Smooth muscle cell (in vitro differentiated cells): ENCODE data around the gene PTDSS2. TPM values are rescaled to one million over a fixed set of nuclear protein-coding genes. Genes with fewer than 3 reads are reported as not detected.
A peak's percentile ranks its signal among the peaks of the same experiment; 100 is the strongest.

Experiments
- DNase-seq: peaks from one replicate; lab custom pipeline; 2025; ENCODE audit not compliant: unreplicated experiment; lab: John Stamatoyannopoulos, UW
- H2AFZ ChIP-seq: fragments of 200-600 bp; sonication (generic); 2 replicates; pipeline ENCODE4 v1.6.0; 2016; ENCODE audit warnings: antibody characterized with exemption, low read depth, mild to moderate bottlenecking
- H3F3A ChIP-seq: fragments of 200-600 bp; sonication (generic); 2 replicates; pipeline ENCODE4 v1.6.0; 2017; ENCODE audit warnings: antibody characterized with exemption, low read depth
- H3K27ac ChIP-seq: fragments of 200-600 bp; sonication (generic); 2 replicates; pipeline ENCODE4 v1.5.1; 2016; ENCODE audit warnings: low read depth, mild to moderate bottlenecking
- H3K27me3 ChIP-seq: fragments of 200-600 bp; sonication (generic); 2 replicates; pipeline ENCODE4 v1.6.1; 2016; ENCODE audit warnings: low read depth, mild to moderate bottlenecking
- H3K36me3 ChIP-seq: fragments of 200-600 bp; sonication (generic); 2 replicates; pipeline ENCODE4 v1.5.1; 2016; ENCODE audit warnings: low read depth
- H3K4me1 ChIP-seq: fragments of 200-600 bp; sonication (generic); 2 replicates; pipeline ENCODE4 v1.5.1; 2016; ENCODE audit warnings: low read depth
- H3K4me2 ChIP-seq: fragments of 200-600 bp; sonication (generic); 2 replicates; pipeline ENCODE4 v1.6.0; 2016; ENCODE audit warnings: mild to moderate bottlenecking
- H3K4me3 ChIP-seq: fragments of 200-600 bp; sonication (generic); 2 replicates; pipeline ENCODE4 v1.5.1; 2016; ENCODE audit warnings: mild to moderate bottlenecking
- H3K79me2 ChIP-seq: fragments of 200-600 bp; sonication (generic); 2 replicates; pipeline ENCODE4 v1.6.0; 2016; ENCODE audit warnings: low read depth, mild to moderate bottlenecking
- H3K9ac ChIP-seq: fragments of 200-600 bp; sonication (generic); 2 replicates; pipeline ENCODE4 v1.6.0; 2016; ENCODE audit warnings: low read depth
- H3K9me3 ChIP-seq: fragments of 200-600 bp; sonication (generic); replicated peaks from 2 replicates; pipeline ENCODE4 v1.5.1; 2016; ENCODE audit warnings: low read depth
- H4K20me1 ChIP-seq: fragments of 200-600 bp; sonication (generic); 2 replicates; pipeline ENCODE4 v1.6.0; 2016; ENCODE audit warnings: low read depth
- WGBS: methylation state at CpG from one replicate; pipeline ENCODE4 v1.1.7; 2016; ENCODE audit warnings: low lambda C conversion rate; 5-methylcytosine and 5-hydroxymethylcytosine counted together
- polyA plus RNA-seq: library from polyadenylated mRNA; unstranded; fragments of >200 nt; fragmentation: Nextera tagmentation; extraction: Ambion mirVana; gene quantifications from 2 replicates; pipeline ENCODE4 v1.2.1, GENCODE V29; 2016
- total RNA-seq: library from RNA; depleted of rRNA; stranded (reverse); fragments of >200 nt; gene quantifications from 2 replicates; pipeline ENCODE4 v1.2.3, GENCODE V29; 2014
- TF ChIP-seq, protein P1 (sequence below): fragments of 200-600 bp; sonication (generic); IDR thresholded peaks from 2 replicates; pipeline ENCODE4 v1.5.1; 2017; ENCODE audit warnings: borderline replicate concordance, mild to moderate bottlenecking, antibody characterized with exemption; ENCODE audit not compliant: insufficient read depth, poor library complexity, severe bottlenecking

Gene PTDSS2
- total and polyA plus RNA-seq, 2 experiments from 2014 or later: 15.2 to 25.2 TPM

DNA sequence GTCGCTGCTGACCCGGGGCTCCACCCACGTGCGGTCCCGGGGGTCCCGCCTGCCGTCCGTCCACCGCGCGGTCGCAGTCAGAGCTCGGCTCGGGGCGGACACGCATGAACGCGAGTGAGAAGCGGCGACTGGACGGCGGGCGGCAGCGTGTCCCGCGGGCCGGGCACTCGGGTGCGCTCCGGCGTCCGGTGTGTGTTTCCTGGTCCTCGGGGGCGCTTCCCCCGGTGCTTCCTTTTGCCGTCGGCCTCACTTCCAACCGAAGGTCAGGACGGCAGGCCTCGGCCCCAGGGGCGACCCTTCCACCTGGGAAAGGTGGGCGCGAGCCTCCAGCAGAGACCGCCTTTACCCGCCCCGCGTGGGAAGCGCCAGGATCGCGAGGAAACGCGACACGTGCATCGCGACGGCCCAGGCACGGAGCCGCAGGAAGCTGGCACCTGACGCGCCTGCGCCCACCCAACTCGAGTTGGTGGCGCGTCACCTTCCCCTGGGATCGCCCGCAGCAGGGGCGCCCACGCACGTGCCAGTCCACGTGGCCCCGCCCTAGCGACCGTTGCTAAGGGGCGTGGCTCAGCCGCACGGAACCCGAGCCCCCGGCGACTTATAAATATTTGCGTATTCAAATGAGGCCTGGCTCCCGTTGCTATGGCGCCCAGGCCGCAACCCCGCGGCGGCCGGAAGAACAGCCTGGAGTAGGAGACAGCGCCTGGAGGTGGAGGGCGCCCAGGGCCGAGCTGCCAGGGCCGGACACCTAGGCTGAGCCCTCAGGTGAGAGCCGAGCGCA lies 87.0 kb downstream of the PTDSS2 start, which contains the start of gene LRRC56:
Gene LRRC56, plus strand, starts transcription at position 687 of the 781 bp plus-strand sequence. CDS start 3,158 bp downstream, outside the sequence.
- DNase-seq: peak; percentile 74
- 3% methylated on average over 88 of the region's 93 CpGs for WGBS
- H3K9ac ChIP-seq: peak within 1 kb of the TSS; percentile 80

DNA sequence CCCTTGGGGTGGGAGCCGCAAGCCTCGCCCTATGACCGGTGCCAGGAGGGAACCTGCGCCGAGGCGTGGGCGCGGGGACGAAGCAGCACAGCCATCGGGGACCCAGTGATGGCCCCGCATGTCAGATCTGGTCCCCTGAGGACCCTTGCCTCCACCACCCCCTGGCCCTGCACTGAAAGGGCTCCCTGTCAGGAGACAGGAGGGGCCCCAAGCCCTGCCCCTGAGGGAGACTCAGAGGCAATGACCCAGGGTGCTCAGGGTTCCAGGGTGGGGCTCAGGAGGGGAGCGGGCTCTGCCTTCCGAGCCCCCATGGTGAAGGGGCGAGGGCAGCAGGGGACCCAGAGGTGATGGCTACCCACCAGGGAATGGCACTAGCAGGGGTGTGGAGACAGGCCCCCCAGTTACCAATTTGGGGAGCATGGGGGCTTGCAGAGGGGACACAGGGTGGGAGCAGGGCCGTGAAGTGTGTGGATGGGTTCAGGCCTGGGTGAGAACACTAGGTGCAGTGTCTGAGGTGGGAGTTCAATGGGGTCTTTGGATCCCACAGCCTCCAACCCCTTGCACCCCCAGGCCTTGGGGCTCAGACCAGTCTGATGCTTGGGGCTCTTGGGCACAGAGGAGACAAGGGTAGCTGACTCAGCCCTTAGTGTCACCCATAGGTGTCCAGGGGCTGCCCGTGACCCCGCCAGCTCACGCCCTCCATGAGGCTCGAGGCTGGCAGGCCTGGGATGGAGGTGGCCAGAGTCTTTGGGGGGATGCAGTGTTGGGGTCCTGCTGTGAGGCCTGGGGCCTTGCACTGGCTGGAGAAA lies 87.7 kb downstream of the PTDSS2 start:
- DNase-seq: no peak
- peak overlapping the region; percentile 95 for H3K4me2 ChIP-seq
- peak overlapping the region; percentile 70 for H3K4me3 ChIP-seq
- no peaks in the 10 kb centered on the region for H3K36me3 ChIP-seq
- peak overlapping the region; percentile 80 for H3K9ac ChIP-seq
- no peaks in the 10 kb centered on the region for H3K27me3 ChIP-seq
- 46% methylated on average over 19 of the region's 19 CpGs for WGBS
- H3K9me3 ChIP-seq: no peaks in the 10 kb centered on the region
- H4K20me1 ChIP-seq: peaks cover 18% of the 10 kb centered on the region
- H3K4me1 ChIP-seq: peaks cover 5% of the 10 kb centered on the region
- no peaks in the 10 kb centered on the region for H3F3A ChIP-seq
- H3K79me2 ChIP-seq: peaks cover 16% of the 10 kb centered on the region
- TF ChIP-seq, protein P1, sequence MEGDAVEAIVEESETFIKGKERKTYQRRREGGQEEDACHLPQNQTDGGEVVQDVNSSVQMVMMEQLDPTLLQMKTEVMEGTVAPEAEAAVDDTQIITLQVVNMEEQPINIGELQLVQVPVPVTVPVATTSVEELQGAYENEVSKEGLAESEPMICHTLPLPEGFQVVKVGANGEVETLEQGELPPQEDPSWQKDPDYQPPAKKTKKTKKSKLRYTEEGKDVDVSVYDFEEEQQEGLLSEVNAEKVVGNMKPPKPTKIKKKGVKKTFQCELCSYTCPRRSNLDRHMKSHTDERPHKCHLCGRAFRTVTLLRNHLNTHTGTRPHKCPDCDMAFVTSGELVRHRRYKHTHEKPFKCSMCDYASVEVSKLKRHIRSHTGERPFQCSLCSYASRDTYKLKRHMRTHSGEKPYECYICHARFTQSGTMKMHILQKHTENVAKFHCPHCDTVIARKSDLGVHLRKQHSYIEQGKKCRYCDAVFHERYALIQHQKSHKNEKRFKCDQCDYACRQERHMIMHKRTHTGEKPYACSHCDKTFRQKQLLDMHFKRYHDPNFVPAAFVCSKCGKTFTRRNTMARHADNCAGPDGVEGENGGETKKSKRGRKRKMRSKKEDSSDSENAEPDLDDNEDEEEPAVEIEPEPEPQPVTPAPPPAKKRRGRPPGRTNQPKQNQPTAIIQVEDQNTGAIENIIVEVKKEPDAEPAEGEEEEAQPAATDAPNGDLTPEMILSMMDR: no peak
- H3K27ac ChIP-seq: no peak overlapping the region
- no peak overlapping the region for H2AFZ ChIP-seq

More for the DNA sequence above, 87.0 kb downstream of the PTDSS2 start, which contains the start of gene LRRC56:
- H3K4me2 ChIP-seq: peak within 1 kb of the TSS; percentile 95
- peaks cover 16% of the 10 kb centered on the region for H3K79me2 ChIP-seq
- H3K4me1 ChIP-seq: peaks cover 5% of the 10 kb centered on the region
- no peaks in the 10 kb centered on the region for H3F3A ChIP-seq
- peak within 1 kb of the TSS; percentile 70 for H3K4me3 ChIP-seq
- H4K20me1 ChIP-seq: peaks cover 26% of the 10 kb centered on the region
- H3K36me3 ChIP-seq: no peaks in the 10 kb centered on the region
- H2AFZ ChIP-seq: no peak within 1 kb of the TSS
- TF ChIP-seq, protein P1: no peak
- H3K27me3 ChIP-seq: no peaks in the 10 kb centered on the region
- H3K27ac ChIP-seq: peak within 1 kb of the TSS; percentile 22
- no peaks in the 10 kb centered on the region for H3K9me3 ChIP-seq

- no peaks in the 10 kb centered on the region for H3F3A ChIP-seq
- no peaks in the 10 kb centered on the region for H3K27me3 ChIP-seq
- no peaks in the 10 kb centered on the region for H3K9me3 ChIP-seq
- TF ChIP-seq, protein P1: no peak
- no peak overlapping the region for H3K9ac ChIP-seq
- peaks cover 5% of the 10 kb centered on the region for H3K4me1 ChIP-seq
- H4K20me1 ChIP-seq: peaks cover 11% of the 10 kb centered on the region
- H3K4me3 ChIP-seq: no peak overlapping the region
- DNase-seq: no peak
- H3K4me2 ChIP-seq: no peak overlapping the region
- WGBS: 93% methylated on average over 20 of the region's 20 CpGs
- H3K27ac ChIP-seq: no peak overlapping the region
- H2AFZ ChIP-seq: no peak overlapping the region
- peaks cover 14% of the 10 kb centered on the region for H3K79me2 ChIP-seq
- H3K36me3 ChIP-seq: no peaks in the 10 kb centered on the region
Observed at GRCh38 chr11:538431-539051, 88.5 kb downstream of the PTDSS2 start.
